IMR-90 (cell line): Measurements from ENCODE around the gene ASTN2.

Source experiments
- BHLHE40 ChIP-seq: fragments of 150-350 bp; IDR thresholded peaks from 2 replicates; pipeline ENCODE4 v1.6.1; 2016; ENCODE audit warnings: mild to moderate bottlenecking, low read depth, low read length
- CEBPB ChIP-seq: IDR thresholded peaks from 2 replicates; pipeline ENCODE4 v1.6.1; 2012; ENCODE audit warnings: low read depth, low read length, improper control_type of control experiment
- CHD1 ChIP-seq: IDR thresholded peaks from 2 replicates; pipeline ENCODE4 v1.6.1; 2012; ENCODE audit warnings: low read depth, low read length, improper control_type of control experiment
- CTCF ChIP-seq: conservative IDR thresholded peaks from 2 replicates; pipeline ENCODE4 v1.5.1; 2012; ENCODE audit warnings: mild to moderate bottlenecking, low read depth, low read length, improper control_type of control experiment
- ELK1 ChIP-seq: fragments of 150-350 bp; IDR thresholded peaks from 2 replicates; pipeline ENCODE4 v1.6.1; 2016; ENCODE audit warnings: low read depth, mild to moderate bottlenecking, low read length, moderate library complexity, borderline replicate concordance
- FOS ChIP-seq: fragments of 150-350 bp; IDR thresholded peaks from 2 replicates; pipeline ENCODE4 v1.6.1; 2016; ENCODE audit warnings: low read depth, low read length
- MXI1 ChIP-seq: IDR thresholded peaks from 2 replicates; pipeline ENCODE4 v1.6.1; 2012; ENCODE audit warnings: low read depth, mild to moderate bottlenecking, low read length, moderate library complexity, borderline replicate concordance
- NFE2L2 ChIP-seq: fragments of 150-350 bp; IDR thresholded peaks from 2 replicates; pipeline ENCODE4 v1.6.1; 2016; ENCODE audit warnings: low read depth, mild to moderate bottlenecking, low read length
- POLR2A ChIP-seq: IDR thresholded peaks from 2 replicates; pipeline ENCODE4 v1.6.1; 2012; ENCODE audit warnings: mild to moderate bottlenecking, low read depth, low read length
- RAD21 ChIP-seq: IDR thresholded peaks from 2 replicates; pipeline ENCODE4 v1.6.1; 2012; ENCODE audit warnings: low read length, improper control_type of control experiment
- RCOR1 ChIP-seq: IDR thresholded peaks from 2 replicates; pipeline ENCODE4 v1.6.1; 2012; ENCODE audit warnings: mild to moderate bottlenecking, low read length, improper control_type of control experiment; ENCODE audit not compliant: insufficient replicate concordance
- RFX5 ChIP-seq: IDR thresholded peaks from 2 replicates; pipeline ENCODE4 v1.8.0; 2012; ENCODE audit warnings: low read depth, mild to moderate bottlenecking, low read length, moderate library complexity
- SMC3 ChIP-seq: fragments of 150-350 bp; IDR thresholded peaks from 2 replicates; pipeline ENCODE4 v1.6.1; 2016; ENCODE audit warnings: low read depth, mild to moderate bottlenecking, antibody characterized with exemption, low read length, moderate library complexity
- USF2 ChIP-seq: fragments of 150-350 bp; IDR thresholded peaks from 2 replicates; pipeline ENCODE4 v1.6.1; 2017; ENCODE audit warnings: mild to moderate bottlenecking, antibody characterized with exemption, low read length, low read depth

- TF ChIP-seq RCOR1 (no peak), CTCF (no peak), POLR2A (no peak), CEBPB (no peak), ELK1 (no peak), NFE2L2 (no peak), RAD21 (no peak), BHLHE40 (no peak), FOS (no peak), SMC3 (no peak), RFX5 (no peak), MXI1 (no peak), USF2 (no peak), CHD1 (no peak)
Measured at GRCh38 chr9:117375956-117376355, 38.9 kb downstream of the ASTN2 start.
